Right lobe of liver (tissue), 6 donors: ENCODE results near the gene TNIK. TPM values are rescaled to one million over a fixed set of nuclear protein-coding genes. Genes with fewer than 3 reads are reported as not detected.
A peak's percentile ranks its signal among the peaks of the same experiment; 100 is the strongest.

Source experiments
- ATAC-seq, 4 donors: fragments of 200-7000 bp; cut with Tn5 transposase; one replicate each; pipeline ENCODE4 v1.9.1; 2020; ENCODE audit warnings: mild to moderate bottlenecking in 4 of 4, moderate library complexity in 4 of 4
- DNase-seq, 3 donors: peaks; one replicate each; pipeline ENCODE4 v3.0.0-alpha.2; 2020
- H3K27ac ChIP-seq, 3 donors: fragments of 200-600 bp; one replicate each; pipeline ENCODE4 v1.8.0; 2022
- H3K27me3 ChIP-seq, 2 donors: fragments of 200-600 bp; one replicate each; pipeline ENCODE4 v1.8.0; 2022
- H3K36me3 ChIP-seq, 4 donors: fragments of 200-600 bp; sonication (generic) in 1 of 4; one replicate each; pipeline versions ENCODE4 v1.5.1 to v1.8.0; 2017 to 2022; ENCODE audit warnings: control low read depth in 1 of 4
- H3K4me1 ChIP-seq, 4 donors: fragments of 200-600 bp; sonication (generic) in 1 of 4; one replicate each; pipeline versions ENCODE4 v1.5.1 to v1.8.0; 2017 to 2022; ENCODE audit warnings: control low read depth in 1 of 4
- H3K4me3 ChIP-seq, 3 donors: fragments of 200-600 bp; one replicate each; pipeline ENCODE4 v1.8.0; 2022
- H3K9me3 ChIP-seq, 4 donors: fragments of 200-600 bp; sonication (generic) in 1 of 4; one replicate each; pipeline versions ENCODE4 v1.5.1 to v1.8.0; 2017 to 2022; ENCODE audit warnings: control low read depth in 1 of 4
- POLR2A ChIP-seq: fragments of 450-650 bp; IDR thresholded peaks from one replicate; pipeline ENCODE4 v1.6.1; 2017; ENCODE audit warnings: antibody characterized with exemption, mild to moderate bottlenecking
- WGBS: methylation state at CpG from one replicate; pipeline ENCODE4 v1.1.6; 2018; ENCODE audit warnings: low coverage, low lambda C conversion rate; ENCODE audit not compliant: insufficient coverage; ENCODE audit errors: missing lambda C conversion rate; 5-methylcytosine and 5-hydroxymethylcytosine counted together
- intact Hi-C, 2 donors: fragments of 100-400 bp; cut with DNase I; formaldehyde crosslinking; loops; one replicate each; pipeline versions ENCODE4 v1.11.2 to v1.14.1; 2022
- total RNA-seq, 6 experiments: library from RNA; depleted of rRNA in 2 of 6; stranded (reverse); fragments of >200 nt in 2 of 6; fragmentation: NEBNext Ultra II Directional in 3 of 6; extraction: Animal tissue kit (Norgen Biotek cat#: 25700) in 3 of 6; gene quantifications; one replicate each; pipeline versions ENCODE4 v1.1.0 to v1.2.4, GENCODE V29; 2016 to 2023
- TF ChIP-seq, protein P1 (sequence below), 4 donors: fragments of 200-600 bp in 3 of 4; fragments of 450-650 bp in 1 of 4; IDR thresholded peaks; one replicate each; pipeline versions ENCODE4 v1.5.1 to v1.8.0; 2016 to 2022; ENCODE audit warnings: antibody characterized with exemption in 4 of 4, mild to moderate bottlenecking in 2 of 4
- donor health status: DM: no; HTN: yes; CAD: no.
- donor health status: DM: no; HTN: no; CAD: no.
- donor health status: DM: no; HTN: no; CAD: no.
- donor health status: DM: no; HTN: yes; CAD: no.
- donor health status: DM: no; HTN: yes; CAD: no.

TNIK gene
- total RNA-seq, 6 experiments from 2014 or later, result 5.2 to 8.0 (median 6.8) TPM

GRCh38 chr3:171347301-171348039 is 112.7 kb downstream of the TNIK start:
- TF ChIP-seq, protein P1, sequence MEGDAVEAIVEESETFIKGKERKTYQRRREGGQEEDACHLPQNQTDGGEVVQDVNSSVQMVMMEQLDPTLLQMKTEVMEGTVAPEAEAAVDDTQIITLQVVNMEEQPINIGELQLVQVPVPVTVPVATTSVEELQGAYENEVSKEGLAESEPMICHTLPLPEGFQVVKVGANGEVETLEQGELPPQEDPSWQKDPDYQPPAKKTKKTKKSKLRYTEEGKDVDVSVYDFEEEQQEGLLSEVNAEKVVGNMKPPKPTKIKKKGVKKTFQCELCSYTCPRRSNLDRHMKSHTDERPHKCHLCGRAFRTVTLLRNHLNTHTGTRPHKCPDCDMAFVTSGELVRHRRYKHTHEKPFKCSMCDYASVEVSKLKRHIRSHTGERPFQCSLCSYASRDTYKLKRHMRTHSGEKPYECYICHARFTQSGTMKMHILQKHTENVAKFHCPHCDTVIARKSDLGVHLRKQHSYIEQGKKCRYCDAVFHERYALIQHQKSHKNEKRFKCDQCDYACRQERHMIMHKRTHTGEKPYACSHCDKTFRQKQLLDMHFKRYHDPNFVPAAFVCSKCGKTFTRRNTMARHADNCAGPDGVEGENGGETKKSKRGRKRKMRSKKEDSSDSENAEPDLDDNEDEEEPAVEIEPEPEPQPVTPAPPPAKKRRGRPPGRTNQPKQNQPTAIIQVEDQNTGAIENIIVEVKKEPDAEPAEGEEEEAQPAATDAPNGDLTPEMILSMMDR (IDR thresholded peaks at IDR 0.05), result no peak
- TF ChIP-seq POLR2A, result no peak
- peaks cover 0 to under 1% (median under 1%) of the 10 kb centered on the region in 4 donors for H3K4me1 ChIP-seq
- no peaks in the 10 kb centered on the region for H3K36me3 ChIP-seq
- no peak overlapping the region for H3K4me3 ChIP-seq
- DNase-seq, result no peak
- ATAC-seq, result peak in 2 of 4 donors; percentile 32 to 34
- H3K27me3 ChIP-seq, result no peaks in the 10 kb centered on the region
- no peaks in the 10 kb centered on the region for H3K9me3 ChIP-seq
- WGBS, result 62% methylated on average over 3 of the region's 3 CpGs
- H3K27ac ChIP-seq, result no peak overlapping the region
- intact Hi-C loops, result no loop called here

DNA sequence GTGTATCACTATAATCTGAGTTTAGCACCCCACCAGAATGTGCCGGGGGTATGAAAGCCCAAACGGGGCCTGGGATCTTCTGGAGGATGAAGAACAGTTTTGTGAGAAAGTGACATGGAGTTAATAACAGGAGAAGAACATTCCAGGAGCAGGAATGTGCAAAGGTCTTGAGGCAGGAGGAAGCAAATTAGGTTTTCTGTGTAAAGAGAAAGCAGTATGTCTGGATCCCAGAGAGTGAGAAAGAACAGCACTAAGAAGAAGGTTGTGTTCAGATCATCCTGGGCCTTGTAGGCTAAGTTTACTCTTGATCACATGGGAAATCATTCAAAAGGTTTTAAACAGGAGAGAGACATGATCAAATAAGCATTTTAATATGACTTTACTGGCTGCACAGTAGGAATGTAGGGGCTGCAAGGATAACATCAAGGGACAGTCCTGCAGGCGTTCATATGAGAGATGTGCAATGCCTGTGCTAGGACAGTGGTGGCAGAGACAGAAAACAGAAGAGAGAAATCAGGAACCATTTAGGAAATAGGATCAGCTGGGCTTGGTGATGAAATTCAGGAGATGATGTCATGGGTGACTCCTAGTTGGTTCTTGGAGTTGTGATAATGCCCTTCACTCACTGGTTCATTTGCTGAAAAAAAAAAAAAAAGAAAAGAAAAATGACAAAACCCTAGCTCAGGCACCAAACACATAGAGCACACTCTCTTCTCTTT is 113.5 kb downstream of the TNIK start:
- H3K9me3 ChIP-seq, result no peaks in the 10 kb centered on the region
- no peak overlapping the region for H3K27ac ChIP-seq
- DNase-seq (no peak), ATAC-seq (peak; percentile 36 to 73 (median 59))
- intact Hi-C loops, result no loop called here
- WGBS, result 78% methylated on average over 3 of the region's 3 CpGs
- H3K27me3 ChIP-seq, result no peaks in the 10 kb centered on the region
- H3K4me1 ChIP-seq, result peaks cover 0 to 8% (median 4%) of the 10 kb centered on the region in 4 donors
- TF ChIP-seq, protein P1 (IDR thresholded peaks at IDR 0.05), result no peak
- no peak for TF ChIP-seq POLR2A
- H3K36me3 ChIP-seq, result no peaks in the 10 kb centered on the region
- H3K4me3 ChIP-seq, result no peak overlapping the region

DNA sequence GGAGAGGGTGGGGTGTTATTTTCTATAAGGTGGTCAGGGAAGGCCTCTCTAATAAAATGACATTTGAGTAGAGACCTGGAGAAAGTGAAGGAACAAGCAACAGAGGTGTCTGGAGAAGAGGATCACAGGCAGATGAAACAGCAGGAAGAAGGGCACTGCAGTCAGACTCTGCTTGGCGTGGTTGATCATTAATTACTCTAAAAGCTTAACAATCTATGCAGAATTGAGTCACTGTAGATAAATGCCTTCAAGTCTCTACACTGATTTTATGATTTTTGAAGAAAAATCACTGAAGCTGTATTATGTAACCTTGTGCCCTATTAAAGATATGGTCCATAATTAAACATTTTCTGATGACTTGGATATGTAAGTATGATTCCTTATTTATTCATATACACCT is 114.2 kb downstream of the TNIK start:
- Histone ChIP-seq H3K4me3 (no peak overlapping the region), H3K9me3 (no peaks in the 10 kb centered on the region), H3K27me3 (no peaks in the 10 kb centered on the region), H3K36me3 (no peaks in the 10 kb centered on the region), H3K4me1 (peaks cover 0 to 14% (median 4%) of the 10 kb centered on the region in 4 donors), H3K27ac (no peak overlapping the region)
- TF ChIP-seq POLR2A, result no peak
- TF ChIP-seq, protein P1 (IDR thresholded peaks at IDR 0.05), result no peak
- intact Hi-C loops, result no loop called here
- WGBS, result 67% methylated on average over 1 of the region's 1 CpG
- DNase-seq (no peak), ATAC-seq (peak in 1 of 4 donors; percentile 40)

- intact Hi-C loops, result no loop called here
- DNase-seq (no peak), ATAC-seq (no peak)
- H3K27ac ChIP-seq, result no peak overlapping the region
- no peak overlapping the region for H3K4me3 ChIP-seq
- peaks cover 0 to 21% (median 7%) of the 10 kb centered on the region in 4 donors for H3K4me1 ChIP-seq
- H3K36me3 ChIP-seq, result no peaks in the 10 kb centered on the region
- no peaks in the 10 kb centered on the region for H3K9me3 ChIP-seq
- WGBS, result 77% methylated on average over 2 of the region's 2 CpGs
- H3K27me3 ChIP-seq, result no peaks in the 10 kb centered on the region
- TF ChIP-seq, protein P1 (IDR thresholded peaks at IDR 0.05), result no peak
- TF ChIP-seq POLR2A, result no peak
These were observed 114.9 kb downstream of the TNIK start for GRCh38 chr3:171345107-171345843.
